OCI-LY3 (cell line): ENCODE data around the gene NFIB.

ENCODE experiments used
- CTCF ChIP-seq: fragments of 200-600, 300-600 bp; sonication (generic); IDR thresholded peaks from 2 replicates; pipeline ENCODE4 v1.5.1; 2014; ENCODE audit warnings: antibody characterized with exemption, low read length, low read depth
- EZH2phosphoT487 ChIP-seq: fragments of 200-600 bp; shearing (Covaris generic); IDR thresholded peaks from 2 replicates; pipeline ENCODE4 v1.6.1; 2018; ENCODE audit warnings: antibody characterized with exemption, mixed run types, low read depth

- no peak for TF ChIP-seq CTCF
- TF ChIP-seq EZH2phosphoT487, result no peak
Observed at GRCh38 chr9:14068690-14069089, 245.3 kb downstream of the NFIB start.
